Sigmoid colon (tissue), 7 donors: ENCODE results near the gene MYMX. TPM values are rescaled to one million over a fixed set of nuclear protein-coding genes. Genes with fewer than 3 reads are reported as not detected.

ENCODE experiments used
- DNase-seq: peaks from one replicate; pipeline ENCODE4 v3.0.0-alpha.2; 2019
- H3K27ac ChIP-seq, 4 donors: fragments of 200-600 bp; sonication (generic); one replicate each; pipeline ENCODE4 v1.5.1; 2016 to 2019; ENCODE audit warnings: mild to moderate bottlenecking in 1 of 4
- H3K27me3 ChIP-seq, 3 donors: fragments of 200-600 bp; sonication (generic); one replicate each; pipeline ENCODE4 v1.5.1; 2019; ENCODE audit warnings: mild to moderate bottlenecking in 1 of 3
- H3K36me3 ChIP-seq, 4 donors: fragments of 200-600 bp; sonication (generic); one replicate each; pipeline ENCODE4 v1.5.1; 2016 to 2019
- H3K4me1 ChIP-seq, 4 donors: fragments of 200-600 bp; sonication (generic); one replicate each; pipeline ENCODE4 v1.5.1; 2017 to 2019
- H3K4me3 ChIP-seq, 4 donors: fragments of 200-600 bp; sonication (generic); one replicate each; pipeline ENCODE4 v1.5.1; 2017 to 2019; ENCODE audit warnings: mild to moderate bottlenecking in 2 of 4, moderate library complexity in 1 of 4
- H3K9me3 ChIP-seq, 4 donors: fragments of 200-600 bp in 3 of 4; sonication (generic) in 3 of 4; one replicate each; pipeline versions ENCODE4 v1.5.1 to v1.6.1; 2013 to 2019
- CTCF ChIP-seq, 4 experiments: fragments of 450-650 bp in 3 of 4; fragments of 200-600 bp in 1 of 4; IDR thresholded peaks; one replicate each; pipeline ENCODE4 v1.5.1; 2016 to 2019; ENCODE audit warnings: antibody characterized with exemption in 4 of 4, mild to moderate bottlenecking in 3 of 4, moderate library complexity in 2 of 4
- EP300 ChIP-seq, 4 donors: sonication (generic); formaldehyde crosslinking; IDR thresholded peaks; one replicate each; pipeline ENCODE4 v1.6.1; 2017; ENCODE audit warnings: antibody characterized with exemption in 4 of 4
- POLR2A ChIP-seq, 2 donors: fragments of 450-650 bp; IDR thresholded peaks; one replicate each; pipeline ENCODE4 v1.6.1; 2016; ENCODE audit warnings: antibody characterized with exemption in 2 of 2, mild to moderate bottlenecking in 2 of 2, moderate library complexity in 2 of 2
- POLR2AphosphoS5 ChIP-seq, 4 donors: sonication (generic); formaldehyde crosslinking; IDR thresholded peaks; one replicate each; pipeline ENCODE4 v1.6.1; 2017; ENCODE audit warnings: antibody characterized with exemption in 4 of 4
- WGBS, 2 donors: extraction: QIAGEN DNeasy Blood & Tissue Kit; methylation state at CpG; one replicate each; pipeline ENCODE4 v1.1.7; 2013; 5-methylcytosine and 5-hydroxymethylcytosine counted together
- intact Hi-C: fragments of 100-400 bp; cut with DNase I; formaldehyde crosslinking; loops from one replicate; pipeline ENCODE4 v1.15.1; 2023
- polyA plus RNA-seq, 3 donors: library from polyadenylated mRNA; stranded (reverse); fragments of 200-250 nt; gene quantifications; one replicate each; pipeline ENCODE4 v1.2.3, GENCODE V29; 2013
- total RNA-seq, 4 donors: library from RNA; depleted of rRNA; stranded (reverse); fragments of >200 nt; gene quantifications; one replicate each; pipeline ENCODE4 v1.1.0, GENCODE V29; 2016
- donor health status: healthy with polysubstance abuse.
- donor health status: Bipolar disorder and iron deficiency.
- donor health status: healthy.

Gene MYMX
- total and polyA plus RNA-seq, 7 donors, result 0.28 TPM; not detected in 6

DNA sequence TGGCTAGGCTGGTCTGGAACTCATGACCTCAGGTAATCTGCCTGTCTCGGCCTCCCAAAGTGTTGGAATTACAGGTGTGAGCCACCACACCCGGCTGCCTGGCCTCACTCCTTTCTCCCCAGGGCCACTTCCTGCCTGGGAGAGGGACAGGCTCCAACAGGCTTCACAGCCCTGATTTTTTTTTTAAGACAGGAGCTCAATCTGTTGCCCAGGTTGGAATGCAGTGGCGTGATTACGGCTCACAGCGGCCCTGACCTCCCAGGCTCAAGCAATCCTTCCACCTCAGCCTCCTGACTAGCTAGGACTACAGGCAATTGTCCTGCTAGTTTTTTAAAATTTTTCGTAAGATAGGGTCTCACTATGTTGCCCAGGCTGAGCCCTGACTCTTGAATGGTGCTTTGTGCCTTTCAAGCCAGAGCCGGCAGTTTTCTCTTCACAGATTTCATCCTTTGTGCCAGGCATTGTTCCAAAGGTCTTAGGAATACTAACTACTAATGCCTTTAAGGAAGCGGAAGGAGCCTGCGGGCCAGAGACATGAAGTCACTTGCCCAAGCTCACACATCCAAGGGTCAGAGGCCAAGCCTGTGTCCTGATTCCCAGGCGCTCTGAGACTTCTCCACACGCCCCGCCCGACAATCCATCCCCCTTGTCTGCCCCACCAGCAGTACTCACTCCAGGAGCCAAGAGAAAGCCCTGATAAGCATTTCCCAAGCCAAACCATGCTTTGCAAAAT lies 38.9 kb upstream of the MYMX start:
- Histone ChIP-seq H3K4me1 (peaks cover 0 to 4% (median 1%) of the 10 kb centered on the region in 4 donors), H3K36me3 (no peaks in the 10 kb centered on the region), H3K27ac (peak overlapping the region in 2 of 4 donors; percentile 13 to 56), H3K9me3 (no peaks in the 10 kb centered on the region), H3K4me3 (no peak overlapping the region), H3K27me3 (no peaks in the 10 kb centered on the region)
- DNase-seq, result peak; percentile 79
- WGBS, 2 donors, result 82 to 85% methylated on average over 13 of the region's 13 CpGs
- intact Hi-C loops, result no loop called here
- TF ChIP-seq EP300 (IDR thresholded peaks at IDR 0.05) (no peak), CTCF (IDR thresholded peaks at IDR 0.05) (no peak), POLR2A (IDR thresholded peaks at IDR 0.05) (no peak), POLR2AphosphoS5 (IDR thresholded peaks at IDR 0.05) (peak in 1 of 4 donors; percentile 7)

GRCh38 chr6:44178424-44179071 lies 38.2 kb upstream of the MYMX start:
- H3K36me3 ChIP-seq, result no peaks in the 10 kb centered on the region
- no peak overlapping the region for H3K4me3 ChIP-seq
- intact Hi-C loops, result no loop called here
- H3K9me3 ChIP-seq, result no peaks in the 10 kb centered on the region
- no peaks in the 10 kb centered on the region for H3K4me1 ChIP-seq
- no peaks in the 10 kb centered on the region for H3K27me3 ChIP-seq
- TF ChIP-seq POLR2A (IDR thresholded peaks at IDR 0.05), result no peak
- no peak for TF ChIP-seq CTCF (IDR thresholded peaks at IDR 0.05)
- TF ChIP-seq EP300 (IDR thresholded peaks at IDR 0.05), result no peak
- no peak for TF ChIP-seq POLR2AphosphoS5 (IDR thresholded peaks at IDR 0.05)
- WGBS, 2 donors, result 92 to 93% methylated on average over 9 of the region's 9 CpGs
- peak overlapping the region in 2 of 4 donors; percentile 13 to 56 for H3K27ac ChIP-seq
- no peak for DNase-seq

- no peaks in the 10 kb centered on the region for H3K9me3 ChIP-seq
- no peaks in the 10 kb centered on the region for H3K27me3 ChIP-seq
- no peaks in the 10 kb centered on the region for H3K36me3 ChIP-seq
- H3K27ac ChIP-seq, result no peak overlapping the region
- TF ChIP-seq POLR2A (IDR thresholded peaks at IDR 0.05) (no peak), CTCF (IDR thresholded peaks at IDR 0.05) (no peak), EP300 (IDR thresholded peaks at IDR 0.05) (no peak), POLR2AphosphoS5 (IDR thresholded peaks at IDR 0.05) (no peak)
- no peak overlapping the region for H3K4me3 ChIP-seq
- intact Hi-C loops, result no loop called here
- H3K4me1 ChIP-seq, result no peaks in the 10 kb centered on the region
- no peak for DNase-seq
- WGBS, 2 donors, result 34 to 66% methylated on average over 4 of the region's 4 CpGs
Observed at GRCh38 chr6:44179072-44179536, 37.6 kb upstream of the MYMX start.

DNA sequence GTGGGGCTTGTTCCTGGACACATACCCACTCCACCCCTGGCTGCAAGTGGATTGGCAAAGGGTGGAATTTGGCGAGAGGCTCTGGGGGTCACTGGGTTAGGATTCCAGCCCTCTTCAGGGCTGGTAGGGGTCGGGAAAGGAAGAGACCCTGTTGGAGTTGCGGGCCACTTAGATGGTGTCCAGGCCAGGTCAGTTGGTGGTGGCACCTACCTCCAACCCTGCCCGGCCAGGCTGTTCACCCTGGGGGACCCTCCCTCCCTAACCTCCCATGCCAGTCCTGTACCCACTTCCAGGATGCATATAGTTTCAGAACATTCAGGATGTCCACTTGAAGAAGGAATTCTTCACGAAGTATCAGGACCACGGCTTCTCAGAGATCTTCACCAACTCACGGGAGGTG lies 37.1 kb upstream of the MYMX start:
- H3K36me3 ChIP-seq, result no peaks in the 10 kb centered on the region
- intact Hi-C loops, result no loop called here
- H3K27ac ChIP-seq, result no peak overlapping the region
- TF ChIP-seq CTCF (IDR thresholded peaks at IDR 0.05) (no peak), POLR2A (IDR thresholded peaks at IDR 0.05) (no peak), POLR2AphosphoS5 (IDR thresholded peaks at IDR 0.05) (no peak), EP300 (IDR thresholded peaks at IDR 0.05) (no peak)
- no peak for DNase-seq
- 93 to 94% methylated on average over 7 of the region's 7 CpGs for WGBS, 2 donors
- no peaks in the 10 kb centered on the region for H3K27me3 ChIP-seq
- H3K9me3 ChIP-seq, result no peaks in the 10 kb centered on the region
- H3K4me3 ChIP-seq, result no peak overlapping the region
- no peaks in the 10 kb centered on the region for H3K4me1 ChIP-seq
